Activated T-cell treated with anti-CD3 and anti-CD28 coated beads, Interleukin-2, amount 50 U/mL, for 48 hours (primary cell): ENCODE measurements around the gene LUZP1.

Experiments used
- DNase-seq, 2 experiments: peaks; one replicate each; pipeline ENCODE4 v3.0.0-alpha.2; 2020

LUZP1 gene

DNA sequence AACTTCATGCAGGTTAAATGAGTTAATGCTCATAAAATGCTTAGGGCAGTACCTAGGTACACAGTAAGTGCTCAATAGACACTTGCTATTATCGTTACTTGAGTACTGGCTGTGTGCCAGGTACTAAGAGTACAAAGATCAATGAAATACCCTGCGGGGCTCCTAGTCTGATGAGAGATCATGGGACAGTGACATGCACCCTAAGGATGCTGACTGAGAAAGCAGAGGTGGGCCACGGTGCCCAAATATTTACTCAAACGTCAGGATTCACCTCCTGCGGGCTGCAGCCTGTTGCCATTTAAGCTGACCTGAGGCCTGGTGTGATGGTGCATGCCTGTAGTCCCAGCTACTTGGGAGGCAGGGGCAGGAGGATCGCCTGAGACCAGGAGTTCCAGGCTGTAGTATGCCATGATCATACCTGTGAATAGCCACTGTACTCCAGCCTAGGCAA, 19.8 kb upstream of the LUZP1 start:
- DNase-seq = no peak

DNA sequence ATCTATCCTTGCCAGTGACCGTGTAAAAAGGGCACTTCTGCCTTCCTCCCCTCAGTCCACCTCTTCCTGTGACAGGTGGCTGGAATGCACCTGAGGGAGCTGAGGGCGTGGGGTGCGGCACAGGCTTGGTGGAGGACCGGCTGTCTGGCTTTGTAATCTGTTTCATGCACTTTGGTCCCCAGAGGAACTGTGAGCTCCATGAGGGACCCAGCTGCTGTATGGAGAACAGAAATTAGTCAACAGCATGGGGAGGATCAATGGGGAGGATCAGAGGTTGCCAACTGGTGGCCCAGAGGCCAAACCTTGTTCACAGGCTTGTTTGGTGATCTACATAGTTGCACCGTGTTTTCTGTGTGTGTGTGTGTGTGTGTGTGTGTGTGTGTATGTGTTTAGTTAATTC, 19.0 kb upstream of the LUZP1 start:
- DNase-seq = no peak

DNA sequence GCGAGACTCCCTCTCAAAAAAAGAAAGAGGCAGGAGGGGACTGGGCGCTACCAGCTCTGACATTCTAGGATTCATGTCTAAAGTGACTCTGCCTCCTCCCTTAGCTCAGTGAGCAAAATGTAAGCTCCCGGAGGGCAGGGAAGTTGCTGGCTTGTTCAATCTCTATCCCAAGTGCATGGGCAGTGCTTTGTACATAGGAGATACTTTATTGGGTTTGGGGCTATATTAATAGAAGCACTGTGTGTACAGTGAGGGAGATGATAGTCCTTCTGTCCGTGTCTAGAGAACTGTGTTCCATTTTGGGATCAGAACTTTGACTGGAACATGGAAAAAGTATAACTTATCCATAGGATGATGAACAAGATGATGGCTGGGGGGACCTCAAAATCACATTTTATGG, 16.7 kb upstream of the LUZP1 start:
- no peak for DNase-seq

DNA sequence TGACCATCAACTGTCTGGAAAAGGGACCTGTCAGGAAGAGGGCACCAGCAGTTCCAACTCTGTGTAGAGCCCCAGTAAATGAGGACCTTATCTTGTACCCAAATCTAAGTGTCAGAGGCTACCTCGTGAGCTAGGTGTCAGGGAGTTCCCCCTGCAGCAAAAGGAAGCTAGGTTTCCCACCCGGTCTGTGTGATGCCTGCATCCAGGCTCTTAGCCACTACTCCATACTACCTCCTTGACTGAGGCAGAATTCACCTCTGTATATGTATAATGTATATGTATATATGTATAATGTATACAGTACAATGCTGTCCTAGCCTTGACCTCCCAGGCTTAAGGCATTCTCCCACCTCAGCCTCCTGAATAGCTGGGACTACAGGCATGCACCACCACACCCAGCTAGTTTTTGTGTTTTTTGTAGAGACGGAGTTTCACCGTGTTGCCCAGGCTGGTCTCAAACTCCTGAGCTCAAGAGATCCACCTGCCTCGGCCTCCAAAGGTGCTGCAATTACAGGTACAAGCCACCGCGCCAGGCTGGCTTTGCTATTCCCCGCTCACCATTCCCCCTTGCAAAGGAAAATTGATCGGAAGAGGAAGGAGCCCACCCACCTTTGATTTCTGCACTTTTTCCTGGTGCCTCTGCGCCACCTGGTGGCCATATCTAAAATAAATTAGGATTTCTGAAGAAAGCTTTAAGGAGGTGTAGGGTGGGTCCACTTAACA, 15.7 kb upstream of the LUZP1 start:
- DNase-seq = peak; percentile 46 to 50

DNA sequence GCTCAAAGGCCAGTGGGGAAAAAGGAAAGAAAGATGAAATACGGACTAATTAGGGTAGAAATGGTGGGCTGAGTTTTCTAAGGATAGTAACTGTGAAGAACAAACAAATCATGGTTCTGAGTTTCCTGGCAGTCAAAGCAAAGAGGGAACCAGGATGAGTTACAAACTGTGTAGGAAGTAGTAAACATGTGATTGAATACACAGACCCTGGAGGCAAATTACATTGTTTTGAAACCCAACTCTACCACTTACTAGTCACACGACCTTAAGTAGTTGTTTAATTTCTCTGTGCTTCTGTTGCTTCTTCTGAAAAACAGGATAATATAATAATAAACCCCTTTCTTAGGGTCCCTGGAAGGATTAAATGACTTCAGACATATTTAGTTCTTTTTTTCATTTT, 11.2 kb upstream of the LUZP1 start:
- no peak for DNase-seq

DNA sequence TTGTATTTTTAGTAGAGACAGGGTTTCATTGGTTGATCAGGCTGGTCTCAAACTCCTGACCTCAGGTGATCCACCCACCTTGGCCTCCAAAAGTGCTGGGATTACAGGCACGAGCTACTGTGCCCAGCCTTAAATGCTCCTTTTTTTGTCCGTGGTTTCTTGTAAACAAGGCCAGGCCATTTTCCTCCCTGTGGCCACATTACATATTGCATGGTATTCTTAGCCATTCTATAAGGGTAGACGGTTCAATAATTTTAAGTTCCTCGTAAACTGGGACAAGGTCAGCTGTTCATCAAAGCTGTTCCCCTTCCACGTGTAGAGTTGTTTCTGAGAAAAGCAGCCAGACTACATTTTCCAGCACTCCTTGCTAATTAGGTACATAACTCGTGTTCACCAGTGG, 10.3 kb upstream of the LUZP1 start:
- no peak for DNase-seq

DNA sequence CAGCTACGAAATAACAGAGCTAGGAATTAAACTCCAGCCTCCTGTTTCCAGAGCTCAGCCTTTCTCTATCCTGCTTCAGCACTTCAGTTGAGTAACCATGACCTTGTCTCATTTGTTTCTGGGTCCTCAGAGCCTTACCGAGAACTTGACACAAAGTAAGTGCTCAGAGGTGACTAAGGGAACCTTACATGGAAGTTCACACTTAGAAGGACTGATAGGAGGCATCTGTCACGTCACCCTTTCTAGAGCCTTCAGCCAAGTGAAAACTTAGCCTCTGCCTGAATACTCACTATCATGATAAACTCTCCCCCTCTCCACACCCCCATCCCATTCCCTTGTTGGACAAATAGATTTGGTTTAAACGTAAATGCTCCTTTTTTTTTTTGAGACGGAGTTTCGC, 9.8 kb upstream of the LUZP1 start:
- no peak for DNase-seq

DNA sequence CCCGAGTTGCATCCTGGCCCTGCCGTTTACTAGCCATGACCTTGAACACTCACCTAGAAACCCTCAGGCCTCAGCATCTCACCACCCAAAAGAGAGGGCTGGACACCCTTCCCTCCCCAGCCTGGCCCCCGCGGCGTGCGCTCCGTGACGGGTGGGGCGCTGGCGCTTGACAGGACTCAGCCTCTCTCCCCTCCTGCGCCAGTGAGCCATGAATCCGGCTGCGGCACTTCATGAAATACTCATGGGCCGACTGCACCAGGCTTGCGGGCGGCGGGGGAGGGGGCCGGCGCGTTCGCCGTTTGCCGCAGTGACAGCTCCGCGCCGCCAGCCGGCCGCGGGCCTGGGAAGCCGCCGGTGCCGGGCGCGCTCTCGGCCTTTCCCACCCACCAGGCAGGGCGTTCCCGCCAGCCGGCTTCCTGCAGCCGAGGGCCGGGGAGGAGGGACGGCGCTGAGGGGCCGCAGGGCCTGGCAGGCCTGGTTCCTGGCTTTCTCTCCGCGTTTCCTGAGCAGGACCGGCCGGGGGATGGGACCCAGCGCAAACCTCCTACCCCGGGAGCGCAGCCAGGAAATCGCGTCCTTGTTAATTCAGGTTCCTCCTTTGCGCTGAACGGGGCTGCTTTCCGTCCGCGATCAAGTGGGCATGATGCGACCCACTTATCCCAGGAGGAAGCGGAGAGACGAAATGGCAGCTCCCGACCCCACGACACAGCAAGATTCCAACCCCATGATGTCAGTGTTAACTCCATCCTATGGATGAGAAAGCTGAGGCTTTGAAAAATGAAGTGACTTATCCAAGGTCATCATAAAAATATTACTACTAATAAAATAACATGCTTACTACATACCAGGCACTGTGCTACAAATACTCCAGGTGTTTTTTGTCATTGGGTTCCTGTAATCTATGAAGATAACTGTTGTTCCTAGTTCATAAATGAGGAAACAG, 9.1 kb upstream of the LUZP1 start:
- DNase-seq = peak; percentile 68 to 73

DNA sequence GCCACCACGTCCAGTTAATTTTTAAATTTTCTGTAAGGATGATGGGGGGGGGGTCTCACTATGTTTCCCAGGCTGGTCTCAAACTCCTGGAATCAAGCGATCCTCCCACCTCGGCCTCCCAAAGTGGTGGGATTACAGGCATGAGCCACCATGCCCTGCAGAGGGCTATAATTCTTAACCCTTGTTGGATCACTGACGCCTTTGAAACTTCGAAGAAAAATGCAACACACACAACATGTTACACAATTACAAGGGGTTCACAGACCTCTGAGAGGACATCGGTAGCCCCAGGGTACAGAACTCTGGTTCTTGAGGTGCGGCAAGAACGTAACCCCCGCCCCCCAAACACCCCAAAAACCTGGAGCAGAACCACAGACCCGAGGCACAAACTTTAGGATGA, 8.4 kb upstream of the LUZP1 start:
- DNase-seq = no peak

DNA sequence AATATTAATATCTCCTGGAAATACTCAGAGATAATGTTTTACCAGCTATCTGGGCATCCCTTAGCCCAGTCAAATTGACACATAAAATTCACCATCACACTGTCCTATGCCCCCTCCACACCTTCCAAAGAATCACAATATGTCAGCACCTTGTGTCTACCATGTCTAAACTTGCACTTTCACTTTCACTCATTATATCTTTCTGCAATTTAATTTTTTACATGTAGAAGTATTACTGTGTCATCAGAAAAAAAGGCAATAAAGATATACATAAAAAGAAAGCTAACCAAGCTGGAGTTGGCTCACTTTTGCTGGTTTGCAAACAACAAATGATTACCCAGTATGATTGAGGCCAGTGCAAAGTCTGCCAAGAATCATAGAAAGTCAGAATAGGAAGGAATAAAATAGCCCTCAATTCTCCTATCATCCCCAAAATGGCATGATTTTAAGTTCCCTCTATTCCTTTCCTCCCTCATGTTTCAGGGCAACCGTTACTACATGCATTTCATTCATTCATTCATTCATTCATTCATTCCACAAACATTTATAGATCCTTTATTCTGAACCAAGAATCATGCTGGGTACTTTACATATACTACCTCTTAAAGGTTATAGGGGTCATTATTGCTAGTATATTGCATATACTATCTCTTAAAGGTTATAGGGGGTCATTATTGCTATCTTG, 5.9 kb upstream of the LUZP1 start:
- no peak for DNase-seq

DNA sequence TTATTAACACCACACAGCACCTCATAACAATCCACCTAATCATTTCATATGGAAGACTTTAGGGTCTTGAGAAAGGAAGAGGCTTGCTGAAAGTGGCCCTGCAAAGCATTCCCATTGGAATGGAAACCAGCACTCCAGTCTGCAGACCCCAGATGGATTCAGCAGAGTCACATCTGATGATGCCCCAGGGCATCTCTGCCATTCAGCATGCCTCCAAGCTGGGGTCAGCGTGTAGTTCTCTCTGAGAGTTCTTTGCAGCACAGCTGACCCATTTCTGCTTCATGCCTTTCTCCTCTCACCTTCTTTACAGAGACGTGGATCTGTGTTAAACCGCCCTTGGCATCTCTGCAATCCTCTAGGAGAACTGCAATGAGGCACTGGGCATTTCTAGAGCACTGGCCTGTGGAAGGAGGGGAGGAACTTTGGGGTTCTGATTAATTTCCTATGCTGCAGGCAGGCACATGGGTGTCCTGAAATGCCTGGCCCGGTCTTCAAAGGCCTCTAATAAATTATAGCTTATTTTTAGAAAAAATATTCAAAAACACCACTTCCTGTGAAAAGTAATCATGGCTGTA, 2.6 kb upstream of the LUZP1 start:
- no peak for DNase-seq

DNA sequence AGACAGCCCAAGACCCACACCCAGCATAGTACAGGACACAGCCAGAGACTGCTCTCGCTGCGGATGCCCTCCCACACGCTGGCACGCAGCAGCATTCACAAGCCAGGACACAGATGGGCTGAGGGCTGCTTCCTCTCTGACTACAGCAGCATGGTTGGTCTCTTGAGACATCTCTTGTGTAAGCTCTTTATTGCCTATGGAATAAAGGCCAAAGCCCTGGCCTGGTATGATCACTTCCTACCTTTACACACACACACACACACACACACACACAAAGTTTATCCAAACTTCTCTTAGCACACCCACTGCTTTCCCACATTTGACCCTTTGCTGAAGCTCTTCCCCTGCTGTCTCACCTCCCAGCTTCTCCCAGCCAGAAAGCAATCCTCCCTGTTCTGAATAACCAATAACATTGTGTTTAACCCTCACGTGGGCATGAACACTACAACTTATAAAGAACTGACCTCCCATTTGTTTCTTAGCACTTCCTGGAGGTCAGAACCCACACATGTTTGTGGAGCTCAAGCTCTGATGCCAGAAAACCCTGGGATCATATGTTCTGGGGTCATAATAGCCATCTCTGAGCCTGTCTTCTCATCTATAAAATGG, 1.2 kb upstream of the LUZP1 start:
- DNase-seq = peak in 1 of 2 experiments; percentile 43

DNA sequence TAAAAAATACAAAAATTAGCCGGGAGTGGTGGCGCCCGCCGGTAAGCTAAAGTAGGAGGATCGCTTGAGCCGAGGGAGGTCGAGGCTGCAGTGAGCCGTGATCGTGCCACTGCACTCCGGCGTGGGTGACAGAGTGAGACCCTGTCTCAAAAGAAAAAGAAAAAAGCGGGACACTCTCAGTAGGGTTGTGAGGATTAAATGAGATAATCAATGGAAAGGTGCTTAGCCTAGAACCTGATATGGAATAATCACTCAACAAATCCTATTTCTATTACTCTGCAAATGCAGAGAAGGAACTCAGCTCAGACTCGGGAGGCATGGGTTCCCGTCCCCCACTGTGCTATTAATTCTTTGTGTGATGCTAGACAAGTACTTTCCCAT, 529 bp upstream of the LUZP1 start:
- DNase-seq = no peak

DNA sequence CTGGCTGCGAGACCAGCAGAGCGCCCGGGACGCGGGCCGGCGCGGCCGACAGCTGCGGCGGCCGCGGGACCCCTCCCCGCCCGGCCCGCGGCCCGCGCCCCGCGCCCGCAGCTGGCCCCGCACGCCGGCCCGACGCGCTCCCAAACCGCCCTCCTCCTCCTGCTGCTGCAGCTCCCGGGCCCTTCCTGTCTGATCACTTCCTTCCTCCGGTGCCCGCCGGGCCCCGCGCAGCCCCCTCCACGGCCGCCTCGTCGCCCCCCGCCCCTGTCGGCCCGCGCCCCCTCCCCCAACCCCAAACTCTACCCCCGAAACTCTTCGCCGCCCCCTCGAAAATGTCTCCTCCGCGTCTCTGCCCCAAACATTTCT, 594 bp downstream of the LUZP1 start:
- DNase-seq = peak in 1 of 2 experiments; percentile 42

DNA sequence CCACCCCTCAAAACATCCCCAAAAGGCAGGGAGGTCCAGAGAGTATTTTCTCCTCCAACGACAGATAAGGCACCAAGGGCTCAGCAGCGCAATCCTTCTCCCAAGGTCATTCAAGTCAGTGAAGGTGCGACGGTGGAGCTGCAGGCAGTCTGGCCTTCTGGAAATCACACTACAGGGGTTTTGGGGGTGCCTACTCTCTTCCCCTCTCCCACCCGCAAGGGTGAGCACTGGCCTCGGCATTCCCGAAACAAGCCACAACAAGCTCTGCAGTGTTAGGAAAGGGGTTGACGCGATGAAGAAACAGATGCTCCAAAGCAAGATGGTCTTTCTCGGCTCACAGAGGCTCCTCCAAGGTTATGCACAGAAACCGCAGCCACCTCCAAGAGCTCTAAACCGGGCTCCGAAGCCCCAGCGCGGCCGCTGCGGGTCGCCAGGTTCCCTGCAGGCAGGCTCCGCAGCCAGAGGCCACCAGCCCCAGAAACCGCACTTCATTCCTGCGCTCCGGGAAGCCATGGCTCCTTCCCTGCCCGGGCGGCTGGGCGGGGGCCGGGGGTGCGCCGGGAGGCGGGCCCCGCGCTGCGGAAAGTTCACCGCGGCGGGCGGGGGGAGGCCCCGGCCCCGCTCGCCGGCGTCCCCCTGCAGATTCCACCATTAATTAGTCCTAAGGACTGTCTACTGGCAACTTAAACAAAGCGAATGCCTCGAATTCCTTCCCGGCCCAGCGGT, 1.1 kb downstream of the LUZP1 start:
- peak; percentile 43 to 58 for DNase-seq

DNA sequence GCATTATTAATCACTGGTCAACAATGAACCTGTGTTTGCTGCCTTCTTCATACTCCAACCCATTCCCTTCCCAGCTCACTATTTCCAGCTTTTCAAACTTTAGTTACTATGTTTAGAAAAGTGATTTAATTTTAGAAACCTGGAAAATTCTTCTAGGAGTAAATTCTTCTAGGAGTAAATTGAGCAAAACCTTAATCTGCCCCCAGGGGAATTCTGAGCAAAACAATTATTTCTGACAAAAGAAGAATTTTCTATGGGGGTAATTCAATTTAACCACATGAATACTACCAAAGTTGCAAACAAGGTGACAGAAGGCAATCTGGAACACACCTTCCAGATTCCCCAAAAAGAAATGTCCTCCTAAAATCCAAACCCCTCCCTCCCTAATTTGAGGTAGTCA, 1.8 kb downstream of the LUZP1 start:
- no peak for DNase-seq

DNA sequence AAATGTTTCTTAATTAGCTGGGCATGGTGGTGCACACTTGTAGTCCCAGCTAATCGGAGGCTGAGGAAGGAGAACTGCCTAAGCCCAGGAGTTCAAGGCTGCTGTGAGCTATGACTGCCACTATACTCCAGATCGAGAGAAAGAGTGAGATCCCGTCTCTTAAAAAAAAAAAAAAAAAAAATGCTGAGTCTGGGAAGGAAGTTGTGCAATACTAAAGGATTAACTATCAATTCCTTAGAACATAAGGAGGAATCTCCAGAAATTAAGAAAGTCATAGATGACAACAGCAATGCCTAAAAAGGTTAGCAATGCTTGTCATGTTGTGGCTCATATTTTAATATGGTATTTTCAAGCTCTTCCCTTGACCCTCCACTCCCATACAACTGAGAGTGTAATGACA, 5.3 kb downstream of the LUZP1 start:
- no peak for DNase-seq

DNA sequence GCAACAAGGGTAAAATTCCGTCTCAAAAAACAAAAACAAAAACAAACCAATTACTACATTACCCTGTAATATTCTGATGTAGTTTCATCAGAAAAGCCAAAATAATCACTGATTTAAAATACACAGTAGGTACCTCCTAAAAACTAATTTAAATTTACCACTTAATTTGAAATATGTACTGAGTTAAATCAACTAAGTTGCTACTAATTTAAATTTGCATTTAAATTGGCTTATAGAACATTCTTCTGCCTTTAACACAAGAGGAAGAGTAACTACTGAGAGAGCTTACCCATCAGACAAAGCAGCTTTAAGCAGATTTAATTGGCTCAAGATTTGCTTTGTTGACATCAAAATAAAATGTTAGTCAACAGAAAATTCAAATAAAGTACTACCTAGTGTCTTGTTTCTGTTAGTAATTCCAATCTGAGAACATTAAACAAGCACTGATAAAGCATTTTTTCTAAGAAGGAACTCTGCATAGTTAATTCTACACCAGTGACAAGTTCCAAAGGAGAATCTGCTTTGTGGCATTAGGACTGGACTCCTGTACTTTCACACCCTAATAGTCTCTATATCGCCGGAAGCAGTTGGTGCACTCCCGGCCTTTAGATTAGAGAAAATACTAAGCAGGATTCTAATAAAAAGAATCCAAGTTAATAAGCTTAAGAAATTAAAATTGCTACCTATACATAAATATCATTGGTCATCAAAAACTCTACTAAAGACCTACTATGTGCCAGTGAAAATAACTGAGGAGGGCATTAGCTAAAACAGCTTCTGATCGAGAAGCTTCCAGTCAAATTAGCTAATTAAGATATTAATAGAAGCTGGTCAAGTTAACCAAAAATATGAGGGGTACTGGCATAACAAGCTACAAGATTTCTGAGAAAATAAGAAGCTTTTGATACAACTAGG, 8.4 kb downstream of the LUZP1 start:
- DNase-seq = no peak

DNA sequence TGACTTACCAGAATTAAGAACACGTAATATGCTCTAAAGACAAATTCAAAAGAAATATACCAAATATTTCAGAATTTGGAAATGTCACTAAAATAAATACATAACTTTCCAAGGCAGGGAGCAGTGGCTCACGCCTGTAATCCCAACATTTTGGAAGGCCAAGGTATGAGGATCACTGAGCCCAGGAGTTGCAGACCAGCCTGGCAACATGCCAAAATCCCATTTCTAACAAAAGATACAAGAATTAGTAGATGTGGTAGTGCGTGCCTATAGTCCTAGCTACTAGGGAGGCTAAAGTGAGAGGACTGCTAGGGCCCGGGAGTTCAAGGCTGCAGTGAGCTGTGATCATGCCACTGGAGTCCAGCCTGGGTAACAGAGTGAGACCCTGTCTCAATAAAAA, 11.7 kb downstream of the LUZP1 start:
- no peak for DNase-seq

DNA sequence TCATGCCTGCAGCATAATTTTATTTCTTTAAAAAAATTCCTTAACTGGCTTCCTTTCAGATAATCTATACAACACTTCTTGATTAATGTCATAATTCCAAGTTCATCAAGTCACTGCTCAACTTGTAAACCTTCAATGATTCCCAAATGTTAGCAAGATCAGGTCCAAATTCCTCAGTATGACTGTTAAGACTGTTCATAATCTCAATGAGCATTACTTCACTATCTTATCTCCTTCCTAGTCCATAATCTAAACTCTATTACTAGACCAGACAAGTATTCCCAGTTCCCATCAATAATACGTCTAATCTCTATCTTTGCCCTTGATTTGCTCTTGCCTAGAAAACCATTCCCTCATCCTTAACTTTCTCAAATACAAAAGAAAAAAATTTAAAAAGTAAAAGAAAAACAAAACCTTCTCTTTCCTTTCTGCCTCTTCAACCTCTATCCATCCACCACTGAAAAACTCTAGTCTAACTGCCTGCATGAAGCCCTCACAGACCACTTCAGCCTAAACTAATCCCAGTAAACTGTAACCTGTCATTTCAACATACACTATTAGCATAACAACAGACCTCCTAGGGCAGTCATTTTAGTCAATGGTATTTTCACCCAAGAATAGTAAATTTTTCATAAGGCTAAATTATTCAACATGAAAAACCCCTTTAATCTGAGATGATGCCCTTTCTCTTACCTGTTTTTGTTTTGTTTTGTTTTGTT, 15.5 kb downstream of the LUZP1 start:
- no peak for DNase-seq
